Caki2 (cell line): Measurements from ENCODE around the gene FGFR1OP2. TPM values are rescaled to one million over a fixed set of nuclear protein-coding genes. Genes with fewer than 3 reads are reported as not detected.
A peak's percentile ranks its signal among the peaks of the same experiment; 100 is the strongest.

Experiments used
- DNase-seq: peaks from one replicate; pipeline ENCODE4 v3.0.0-alpha.2; 2015; ENCODE audit warnings: low read depth
- in situ Hi-C: cut with HindIII; loops from 2 replicates; pipeline ENCODE4 v1.10.0; 2016; ENCODE audit warnings: low sequenced_read_pairs, low pct_unique_long_range_greater_than_20kb, mixed read lengths
- total RNA-seq: library from RNA; depleted of rRNA; stranded (reverse); fragments of >200 nt; shearing (Covaris generic); gene quantifications from 2 replicates; pipeline ENCODE4 v1.2.3, GENCODE V29; 2014; ENCODE audit warnings: low replicate concordance; rRNA removed

FGFR1OP2 gene
- total RNA-seq, 1 experiment from 2014 or later: 35.1 TPM

DNA sequence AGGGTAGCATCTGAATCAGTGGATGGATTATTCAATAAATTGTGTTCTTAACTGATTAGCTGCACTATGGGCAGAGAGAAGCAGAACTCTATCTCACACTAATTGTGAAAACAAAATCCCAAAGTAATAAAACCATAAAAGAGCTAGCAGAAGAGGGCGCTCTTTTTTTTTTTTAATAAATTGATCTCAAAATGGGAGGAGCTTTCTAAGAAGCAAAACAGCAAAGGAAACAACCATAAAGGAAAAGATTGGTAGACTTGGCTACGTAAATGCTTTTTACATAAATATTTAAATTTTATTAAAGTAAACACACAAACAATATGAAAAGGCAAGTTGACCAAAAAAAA is 77.4 kb downstream of the FGFR1OP2 start:
- peak; percentile 52 for DNase-seq
- in situ Hi-C loops: no loop called here

Other genes starting within 250 kb of the FGFR1OP2 start
- gene ITPR2, start 105.3 kb upstream of the FGFR1OP2 start, total RNA-seq: 10.9 and 16.5 TPM in 2 replicates
- 21.2 and 23.2 TPM in 2 replicates for gene INTS13, start 489 bp upstream of the FGFR1OP2 start, total RNA-seq
- 252 and 308 TPM in 2 replicates for gene TM7SF3, start 75.9 kb downstream of the FGFR1OP2 start, total RNA-seq
- 31.2 and 32.2 TPM in 2 replicates for gene MED21, start 84.1 kb downstream of the FGFR1OP2 start, total RNA-seq
- gene C12orf71, start 144.1 kb downstream of the FGFR1OP2 start, total RNA-seq: not detected in 2 replicates